Middle frontal gyrus (tissue), 1 donor: ENCODE results near the gene FBN2.
"Not testable (repeated sequence)": the region's sequence is repeated elsewhere in the genome, so short reads cannot be mapped to it uniquely, and the experiment has no call there.

Source experiments
- DNase-seq: peaks from one replicate; pipeline ENCODE4 v3.0.0-alpha.2; 2015; ENCODE audit warnings: low spot score; ENCODE audit errors: extremely low spot score

Gene FBN2

GRCh38 chr5:128535251-128535650 lies 2.8 kb downstream of the FBN2 start:
- no peak for DNase-seq

- DNase-seq: no peak
Observed at GRCh38 chr5:128534726-128535125, 3.3 kb downstream of the FBN2 start.

- no peak for DNase-seq
Observed at GRCh38 chr5:128532776-128533175, 5.3 kb downstream of the FBN2 start.

- no peak for DNase-seq
Observed at GRCh38 chr5:128532127-128532526, 5.9 kb downstream of the FBN2 start.

GRCh38 chr5:128528637-128529255 lies 9.3 kb downstream of the FBN2 start:
- no peak for DNase-seq

GRCh38 chr5:128528126-128528525 lies 9.9 kb downstream of the FBN2 start:
- DNase-seq: no peak

GRCh38 chr5:128527077-128527476 lies 11.0 kb downstream of the FBN2 start:
- no peak for DNase-seq

- DNase-seq: no peak
Observed at GRCh38 chr5:128522336-128522735, 15.7 kb downstream of the FBN2 start.

- DNase-seq: no peak
Observed at GRCh38 chr5:128519827-128520226, 18.2 kb downstream of the FBN2 start.

- no peak for DNase-seq
Observed at GRCh38 chr5:128516978-128517377, 21.1 kb downstream of the FBN2 start.

- no peak for DNase-seq
Observed at GRCh38 chr5:128513806-128514205, 24.2 kb downstream of the FBN2 start.

GRCh38 chr5:128512894-128513293 lies 25.2 kb downstream of the FBN2 start:
- no peak for DNase-seq

GRCh38 chr5:128506643-128507042 lies 31.4 kb downstream of the FBN2 start:
- no peak for DNase-seq

GRCh38 chr5:128503727-128504126 lies 34.3 kb downstream of the FBN2 start:
- not testable (repeated sequence) for DNase-seq

GRCh38 chr5:128498844-128499455 lies 39.1 kb downstream of the FBN2 start:
- no peak for DNase-seq

GRCh38 chr5:128494516-128494915 lies 43.5 kb downstream of the FBN2 start:
- DNase-seq: no peak

GRCh38 chr5:128493657-128494329 lies 44.3 kb downstream of the FBN2 start:
- DNase-seq: no peak

GRCh38 chr5:128491291-128491690 lies 46.8 kb downstream of the FBN2 start:
- DNase-seq: no peak

GRCh38 chr5:128490761-128491160 lies 47.3 kb downstream of the FBN2 start:
- DNase-seq: no peak

- no peak for DNase-seq
Observed at GRCh38 chr5:128487041-128487440, 51.0 kb downstream of the FBN2 start.

- DNase-seq: no peak
Observed at GRCh38 chr5:128483738-128484137, 54.3 kb downstream of the FBN2 start.

- DNase-seq: no peak
Observed at GRCh38 chr5:128480906-128481633, 57.0 kb downstream of the FBN2 start.
